ENCODE results near the gene P3H3.

The P3H3 gene

GRCh38 chr12:6807170-6807569 is 21.0 kb upstream of the P3H3 start:
- DNase-seq (ENCODE audit: low spot score) = peak; percentile 75

- no peak for DNase-seq (ENCODE audit: low spot score)
Measured at GRCh38 chr12:6809056-6809455, 19.2 kb upstream of the P3H3 start.

GRCh38 chr12:6810758-6811157 is 17.4 kb upstream of the P3H3 start:
- no peak for DNase-seq (ENCODE audit: low spot score)

- no peak for DNase-seq (ENCODE audit: low spot score)
Measured at GRCh38 chr12:6813363-6813762, 14.8 kb upstream of the P3H3 start.

GRCh38 chr12:6816598-6816997 is 11.6 kb upstream of the P3H3 start:
- no peak for DNase-seq (ENCODE audit: low spot score)

GRCh38 chr12:6817098-6817497 is 11.1 kb upstream of the P3H3 start:
- no peak for DNase-seq (ENCODE audit: low spot score)

- DNase-seq (ENCODE audit: low spot score) = no peak
Measured at GRCh38 chr12:6817662-6818157, 10.5 kb upstream of the P3H3 start.

GRCh38 chr12:6818222-6818621 is 10.0 kb upstream of the P3H3 start:
- no peak for DNase-seq (ENCODE audit: low spot score)

GRCh38 chr12:6818645-6819044 is 9.6 kb upstream of the P3H3 start:
- DNase-seq (ENCODE audit: low spot score) = no peak

GRCh38 chr12:6819106-6820030 is 8.8 kb upstream of the P3H3 start:
- DNase-seq (ENCODE audit: low spot score) = no peak

- no peak for DNase-seq (ENCODE audit: low spot score)
Measured at GRCh38 chr12:6820166-6820565, 8.0 kb upstream of the P3H3 start.

GRCh38 chr12:6821591-6822425 is 6.4 kb upstream of the P3H3 start, which contains the start of gene GPR162:
GPR162 (plus strand) TSS chr12:6821821; CDS start chr12:6823899, 2,078 bp downstream.
- peak; percentile 24 for DNase-seq (ENCODE audit: low spot score)

- no peak for DNase-seq (ENCODE audit: low spot score)
Measured at GRCh38 chr12:6822426-6823135, 5.6 kb upstream of the P3H3 start.

GRCh38 chr12:6823182-6824084 is 4.8 kb upstream of the P3H3 start:
- DNase-seq (ENCODE audit: low spot score) = no peak

- DNase-seq (ENCODE audit: low spot score) = no peak
Measured at GRCh38 chr12:6824085-6824775, 4.0 kb upstream of the P3H3 start.

GRCh38 chr12:6824901-6825381 is 3.3 kb upstream of the P3H3 start:
- no peak for DNase-seq (ENCODE audit: low spot score)

GRCh38 chr12:6825398-6826124 is 2.6 kb upstream of the P3H3 start:
- peak; percentile 88 for DNase-seq (ENCODE audit: low spot score)

- no peak for DNase-seq (ENCODE audit: low spot score)
Measured at GRCh38 chr12:6826125-6826733, 2.0 kb upstream of the P3H3 start.

All from SW480 (cell line).